DOHH2 (cell line): ENCODE measurements around the gene ASMTL.

ENCODE experiments used
- EZH2phosphoT487 ChIP-seq: fragments of 200-600 bp; sonication (generic); IDR thresholded peaks from 2 replicates; pipeline ENCODE4 v1.6.1; 2017; ENCODE audit warnings: borderline replicate concordance, mild to moderate bottlenecking, antibody characterized with exemption, low read length, moderate library complexity, mixed read lengths
- TF ChIP-seq, protein P1 (sequence below): fragments of 200-600 bp; sonication (generic); IDR thresholded peaks from one replicate; pipeline ENCODE4 v1.5.1; 2014; ENCODE audit warnings: antibody characterized with exemption, mild to moderate bottlenecking, low read depth, low read length; ENCODE audit not compliant: poor library complexity, severe bottlenecking

DNA sequence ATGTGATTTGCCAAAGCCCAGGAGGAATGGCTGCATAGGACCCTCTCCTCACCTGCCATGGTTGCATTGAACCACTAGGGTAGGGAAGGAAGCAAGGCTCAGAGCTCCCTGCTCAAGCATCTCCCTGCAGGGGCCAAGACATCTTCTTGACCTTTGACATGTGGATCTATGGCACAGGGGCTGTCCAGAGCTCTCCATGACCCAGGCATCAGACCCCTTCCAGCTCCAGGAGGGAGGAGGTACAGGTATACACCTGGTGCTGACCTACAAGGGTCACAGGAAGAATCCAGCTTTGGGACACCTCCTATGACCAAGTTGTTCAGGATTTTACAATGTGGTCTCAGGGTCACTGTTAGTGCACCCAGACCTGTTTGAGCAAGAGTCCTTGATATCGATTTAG is 23.2 kb upstream of the ASMTL start:
- TF ChIP-seq, protein P1, sequence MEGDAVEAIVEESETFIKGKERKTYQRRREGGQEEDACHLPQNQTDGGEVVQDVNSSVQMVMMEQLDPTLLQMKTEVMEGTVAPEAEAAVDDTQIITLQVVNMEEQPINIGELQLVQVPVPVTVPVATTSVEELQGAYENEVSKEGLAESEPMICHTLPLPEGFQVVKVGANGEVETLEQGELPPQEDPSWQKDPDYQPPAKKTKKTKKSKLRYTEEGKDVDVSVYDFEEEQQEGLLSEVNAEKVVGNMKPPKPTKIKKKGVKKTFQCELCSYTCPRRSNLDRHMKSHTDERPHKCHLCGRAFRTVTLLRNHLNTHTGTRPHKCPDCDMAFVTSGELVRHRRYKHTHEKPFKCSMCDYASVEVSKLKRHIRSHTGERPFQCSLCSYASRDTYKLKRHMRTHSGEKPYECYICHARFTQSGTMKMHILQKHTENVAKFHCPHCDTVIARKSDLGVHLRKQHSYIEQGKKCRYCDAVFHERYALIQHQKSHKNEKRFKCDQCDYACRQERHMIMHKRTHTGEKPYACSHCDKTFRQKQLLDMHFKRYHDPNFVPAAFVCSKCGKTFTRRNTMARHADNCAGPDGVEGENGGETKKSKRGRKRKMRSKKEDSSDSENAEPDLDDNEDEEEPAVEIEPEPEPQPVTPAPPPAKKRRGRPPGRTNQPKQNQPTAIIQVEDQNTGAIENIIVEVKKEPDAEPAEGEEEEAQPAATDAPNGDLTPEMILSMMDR: no peak
- no peak for TF ChIP-seq EZH2phosphoT487
